Activated CD8-positive, alpha-beta T cell treated with anti-CD3 and anti-CD28 coated beads, Interleukin-2, amount 10 ng/mL, durations not matched to agents 7 days and 5 days (primary cell): Measurements from ENCODE around the gene CPEB1. TPM values are rescaled to one million over a fixed set of nuclear protein-coding genes. Genes with fewer than 3 reads are reported as not detected.
A peak's percentile ranks its signal among the peaks of the same experiment; 100 is the strongest.
"Not testable (repeated sequence)": the region's sequence is repeated elsewhere in the genome, so short reads cannot be mapped to it uniquely, and the experiment has no call there.

Source experiments
- ATAC-seq: fragments of 150-1000 bp; cut with Tn5 transposase; one replicate; pipeline ENCODE4 v1.10.0; 2021; ENCODE audit warnings: moderate library complexity
- CTCF ChIA-PET: fragments of 350-600 bp; sonication (Branson Sonifier 250); formaldehyde crosslinking; loops from one replicate; lab custom pipeline; 2021; ENCODE audit warnings: antibody characterized with exemption; lab: Charles Lee
- POLR2A ChIA-PET: fragments of 350-600 bp; sonication (Branson Sonifier 250); formaldehyde crosslinking; loops from one replicate; lab custom pipeline; 2021; ENCODE audit warnings: antibody characterized with exemption; lab: Charles Lee
- DNase-seq: peaks from one replicate; pipeline ENCODE4 v3.0.0-alpha.2; 2020
- H3K27ac Mint-ChIP-seq: one replicate; pipeline ENCODE4 v1.8.0; 2021; ENCODE audit warnings: mild to moderate bottlenecking, mixed read lengths
- H3K27me3 Mint-ChIP-seq: one replicate; pipeline ENCODE4 v1.8.0; 2021; ENCODE audit warnings: low read depth, mixed read lengths
- H3K36me3 Mint-ChIP-seq: one replicate; pipeline ENCODE4 v1.8.0; 2021; ENCODE audit warnings: low read depth, mixed read lengths
- H3K4me1 Mint-ChIP-seq: one replicate; pipeline ENCODE4 v1.8.0; 2021; ENCODE audit warnings: low read depth, mixed read lengths
- H3K4me3 Mint-ChIP-seq: one replicate; pipeline ENCODE4 v1.8.0; 2021; ENCODE audit warnings: mild to moderate bottlenecking, mixed read lengths
- H3K9me3 Mint-ChIP-seq: one replicate; pipeline ENCODE4 v1.8.0; 2022; ENCODE audit warnings: mixed read lengths; ENCODE audit not compliant: insufficient read depth
- total RNA-seq, 2 experiments: library from RNA; stranded (reverse); gene quantifications; one replicate each; pipeline ENCODE4 v1.2.3, GENCODE V29; 2021

CPEB1 gene
- total RNA-seq, 2 experiments from 2014 or later, result 0.18 to 0.29 TPM

GRCh38 chr15:82531496-82532382 lies 115.4 kb downstream of the CPEB1 start:
- no peak overlapping the region for H3K4me3 Mint-ChIP-seq
- ATAC-seq, result no peak
- no peak overlapping the region for H3K27ac Mint-ChIP-seq

GRCh38 chr15:82530606-82531379 lies 116.4 kb downstream of the CPEB1 start:
- peaks cover 5% of the 10 kb centered on the region for H3K27me3 Mint-ChIP-seq
- POLR2A ChIA-PET, result interaction anchor here (3.0 kb wide), 1 partner anchor 9 kb away, joined by 24 read pairs; the partner anchor contains the start of gene RPS17
- CTCF ChIA-PET, result interaction anchor here (0.6 to 3.3 kb wide), 18 partner anchors 8 to 629 kb away, joined by 3 to 57 read pairs (median 4); partner anchors contain the start of genes RAMAC, RPS17 and WHAMM
- ATAC-seq (peak; percentile 84), DNase-seq (peak; percentile 83)
- peak overlapping the region; percentile 5 for H3K27ac Mint-ChIP-seq
- peak overlapping the region; percentile 29 for H3K4me3 Mint-ChIP-seq
- peaks cover 23% of the 10 kb centered on the region for H3K36me3 Mint-ChIP-seq
- H3K9me3 Mint-ChIP-seq, result no peaks in the 10 kb centered on the region
- H3K4me1 Mint-ChIP-seq, result peaks cover 14% of the 10 kb centered on the region

More at GRCh38 chr15:82531496-82532382, 115.4 kb downstream of the CPEB1 start:
- Mint-ChIP-seq H3K4me1 (peaks cover 20% of the 10 kb centered on the region), H3K36me3 (peaks cover 33% of the 10 kb centered on the region), H3K9me3 (no peaks in the 10 kb centered on the region), H3K27me3 (peaks cover 5% of the 10 kb centered on the region)
- POLR2A ChIA-PET, result interaction anchor here (3.0 kb wide), 1 partner anchor 8 kb away, joined by 24 read pairs; the partner anchor contains the start of gene RPS17
- CTCF ChIA-PET, result interaction anchor here (1.2 to 3.3 kb wide), 5 partner anchors 10 to 468 kb away, joined by 5 to 57 read pairs (median 5); partner anchors contain the start of gene RPS17
- peak; percentile 20 for DNase-seq

GRCh38 chr15:82530006-82530405 lies 117.2 kb downstream of the CPEB1 start:
- POLR2A ChIA-PET, result interaction anchor here (3.0 kb wide), 1 partner anchor 10 kb away, joined by 24 read pairs; the partner anchor contains the start of gene RPS17
- Mint-ChIP-seq H3K27ac (peak overlapping the region; percentile 52), H3K9me3 (no peaks in the 10 kb centered on the region), H3K4me3 (no peak overlapping the region), H3K4me1 (peaks cover 14% of the 10 kb centered on the region), H3K27me3 (peaks cover 5% of the 10 kb centered on the region), H3K36me3 (peaks cover 16% of the 10 kb centered on the region)
- CTCF ChIA-PET, result interaction anchor here (1.0 to 3.3 kb wide), 5 partner anchors 8 to 470 kb away, joined by 3 to 57 read pairs (median 5); partner anchors contain the start of gene RPS17
- DNase-seq, result no peak
- no peak for ATAC-seq

GRCh38 chr15:82513587-82513986 lies 133.6 kb downstream of the CPEB1 start:
- CTCF ChIA-PET, H3K27ac Mint-ChIP-seq, ATAC-seq, H3K4me3 Mint-ChIP-seq, H3K9me3 Mint-ChIP-seq, POLR2A ChIA-PET, DNase-seq, H3K27me3 Mint-ChIP-seq, H3K4me1 Mint-ChIP-seq, H3K36me3 Mint-ChIP-seq: not testable (repeated sequence)

- H3K4me1 Mint-ChIP-seq, H3K27me3 Mint-ChIP-seq, ATAC-seq, H3K27ac Mint-ChIP-seq, H3K4me3 Mint-ChIP-seq, POLR2A ChIA-PET, CTCF ChIA-PET, H3K36me3 Mint-ChIP-seq, H3K9me3 Mint-ChIP-seq, DNase-seq: not testable (repeated sequence)
Observed at GRCh38 chr15:82507693-82508092, 139.5 kb downstream of the CPEB1 start.

GRCh38 chr15:82507087-82507486 lies 140.1 kb downstream of the CPEB1 start:
- DNase-seq, H3K27me3 Mint-ChIP-seq, POLR2A ChIA-PET, H3K4me1 Mint-ChIP-seq, ATAC-seq, H3K27ac Mint-ChIP-seq, H3K4me3 Mint-ChIP-seq, CTCF ChIA-PET, H3K9me3 Mint-ChIP-seq, H3K36me3 Mint-ChIP-seq: not testable (repeated sequence)

GRCh38 chr15:82505842-82506241 lies 141.3 kb downstream of the CPEB1 start:
- H3K27ac Mint-ChIP-seq, H3K4me3 Mint-ChIP-seq, H3K27me3 Mint-ChIP-seq, DNase-seq, H3K9me3 Mint-ChIP-seq, ATAC-seq, H3K36me3 Mint-ChIP-seq, POLR2A ChIA-PET, CTCF ChIA-PET, H3K4me1 Mint-ChIP-seq: not testable (repeated sequence)

- H3K4me3 Mint-ChIP-seq, H3K27ac Mint-ChIP-seq, POLR2A ChIA-PET, H3K36me3 Mint-ChIP-seq, H3K27me3 Mint-ChIP-seq, CTCF ChIA-PET, DNase-seq, H3K9me3 Mint-ChIP-seq, H3K4me1 Mint-ChIP-seq, ATAC-seq: not testable (repeated sequence)
Observed at GRCh38 chr15:82504074-82504473, 143.1 kb downstream of the CPEB1 start.

GRCh38 chr15:82502700-82503339 lies 144.3 kb downstream of the CPEB1 start:
- H3K4me3 Mint-ChIP-seq, CTCF ChIA-PET, H3K36me3 Mint-ChIP-seq, POLR2A ChIA-PET, H3K9me3 Mint-ChIP-seq, H3K27ac Mint-ChIP-seq, H3K4me1 Mint-ChIP-seq, H3K27me3 Mint-ChIP-seq: not testable (repeated sequence)
- ATAC-seq, result peak; percentile 83
- peak; percentile 42 for DNase-seq

- H3K36me3 Mint-ChIP-seq, CTCF ChIA-PET, H3K9me3 Mint-ChIP-seq, H3K27me3 Mint-ChIP-seq, H3K27ac Mint-ChIP-seq, H3K4me1 Mint-ChIP-seq, POLR2A ChIA-PET, ATAC-seq, H3K4me3 Mint-ChIP-seq, DNase-seq: not testable (repeated sequence)
Observed at GRCh38 chr15:82500772-82501171, 146.4 kb downstream of the CPEB1 start.

GRCh38 chr15:82497978-82498377 lies 149.2 kb downstream of the CPEB1 start:
- H3K4me3 Mint-ChIP-seq, H3K36me3 Mint-ChIP-seq, H3K27ac Mint-ChIP-seq, ATAC-seq, H3K4me1 Mint-ChIP-seq, DNase-seq, H3K27me3 Mint-ChIP-seq, CTCF ChIA-PET, POLR2A ChIA-PET, H3K9me3 Mint-ChIP-seq: not testable (repeated sequence)
